Epithelial cell of proximal tubule (primary cell): Measurements from ENCODE around the gene RNF14. TPM values are rescaled to one million over a fixed set of nuclear protein-coding genes. Genes with fewer than 3 reads are reported as not detected.

Experiments used
- DNase-seq: peaks from one replicate; pipeline ENCODE4 v3.0.0-alpha.2; 2011; ENCODE audit warnings: low read depth
- H3K4me3 ChIP-seq: 2 replicates; pipeline ENCODE4 v1.5.1; 2011; ENCODE audit warnings: low read depth, mild to moderate bottlenecking, low read length
- CTCF ChIP-seq: conservative IDR thresholded peaks from 2 replicates; pipeline ENCODE4 v1.5.1; 2012; ENCODE audit warnings: low read depth, mild to moderate bottlenecking, low read length
- total RNA-seq: library from RNA; depleted of rRNA; stranded (reverse); fragments of >200 nt; gene quantifications from 2 replicates; pipeline ENCODE4 v1.2.3, GENCODE V29; 2015

Gene RNF14
- total RNA-seq, 1 donor from 2014 or later, result 58.4 TPM

GRCh38 chr5:141928051-141928450 is 40.9 kb upstream of the RNF14 start:
- H3K4me3 ChIP-seq, result no peak overlapping the region
- no peak for TF ChIP-seq CTCF
- DNase-seq, result no peak

- no peak for TF ChIP-seq CTCF
- H3K4me3 ChIP-seq, result no peak overlapping the region
- no peak for DNase-seq
These were observed 39.4 kb upstream of the RNF14 start for GRCh38 chr5:141929398-141930058.

GRCh38 chr5:141931694-141932093 is 37.2 kb upstream of the RNF14 start:
- no peak overlapping the region for H3K4me3 ChIP-seq
- no peak for TF ChIP-seq CTCF
- no peak for DNase-seq

GRCh38 chr5:141933151-141933550 is 35.8 kb upstream of the RNF14 start:
- no peak for DNase-seq
- no peak for TF ChIP-seq CTCF
- no peak overlapping the region for H3K4me3 ChIP-seq

- H3K4me3 ChIP-seq, result no peak overlapping the region
- no peak for TF ChIP-seq CTCF
- no peak for DNase-seq
These were observed 34.6 kb upstream of the RNF14 start for GRCh38 chr5:141934099-141934844.

- DNase-seq, result no peak
- TF ChIP-seq CTCF, result no peak
- H3K4me3 ChIP-seq, result no peak overlapping the region
These were observed 33.4 kb upstream of the RNF14 start for GRCh38 chr5:141935538-141935937.

GRCh38 chr5:141940695-141941271 is 28.1 kb upstream of the RNF14 start:
- H3K4me3 ChIP-seq, result no peak overlapping the region
- TF ChIP-seq CTCF, result no peak
- DNase-seq, result no peak
